Heart right ventricle (tissue), 16 donors: ENCODE measurements around the gene HOXC10. TPM values are rescaled to one million over a fixed set of nuclear protein-coding genes. Genes with fewer than 3 reads are reported as not detected.

Source experiments
- ATAC-seq, 8 donors: fragments of 200-7000 bp; cut with Tn5 transposase; one replicate each; pipeline ENCODE4 v1.9.1; 2020; ENCODE audit warnings: mild to moderate bottlenecking in 8 of 8, moderate library complexity in 8 of 8, moderate number of reproducible peaks in 1 of 8
- DNase-seq, 2 donors: peaks; one replicate each; pipeline ENCODE4 v3.0.0-alpha.2; 2020
- H3K27ac ChIP-seq, 10 donors: fragments of 200-600 bp; sonication (generic) in 2 of 10; one replicate each; pipeline versions ENCODE4 v1.5.0 to v1.8.0; 2020 to 2022; ENCODE audit warnings: mild to moderate bottlenecking in 3 of 10
- H3K27me3 ChIP-seq, 7 donors: fragments of 200-600 bp; one replicate each; pipeline ENCODE4 v1.8.0; 2021 to 2022; ENCODE audit warnings: mild to moderate bottlenecking in 2 of 7
- H3K36me3 ChIP-seq, 9 donors: fragments of 200-600 bp; sonication (generic) in 1 of 9; one replicate each; pipeline versions ENCODE4 v1.5.0 to v1.8.0; 2020 to 2022; ENCODE audit warnings: mild to moderate bottlenecking in 2 of 9
- H3K4me1 ChIP-seq, 9 donors: fragments of 200-600 bp; sonication (generic) in 1 of 9; one replicate each; pipeline versions ENCODE4 v1.5.0 to v1.8.0; 2020 to 2022; ENCODE audit warnings: mild to moderate bottlenecking in 4 of 9
- H3K4me3 ChIP-seq, 10 donors: fragments of 200-600 bp; sonication (generic) in 2 of 10; one replicate each; pipeline versions ENCODE4 v1.5.0 to v1.8.0; 2020 to 2022; ENCODE audit warnings: mild to moderate bottlenecking in 7 of 10, moderate library complexity in 2 of 10
- H3K9me3 ChIP-seq, 11 donors: fragments of 200-600 bp in 10 of 11; sonication (generic) in 2 of 11; one replicate each; pipeline versions ENCODE4 v1.5.0 to v1.8.0; 2013 to 2022; ENCODE audit warnings: mild to moderate bottlenecking in 2 of 11, control low read depth in 1 of 11, moderate library complexity in 1 of 11
- WGBS, 2 donors: extraction: QIAGEN DNeasy Blood & Tissue Kit; methylation state at CpG; one replicate each; pipeline ENCODE4 v1.1.7; 2013; ENCODE audit warnings: inconsistent platforms in 1 of 2; 5-methylcytosine and 5-hydroxymethylcytosine counted together
- intact Hi-C, 10 donors: fragments of 100-400 bp; cut with DNase I; formaldehyde crosslinking; loops; one replicate each; pipeline versions ENCODE4 v1.11.1 to v1.14.2; 2022
- polyA plus RNA-seq, 2 donors: library from polyadenylated mRNA; stranded (reverse); fragments of 200-250 nt; gene quantifications; one replicate each; pipeline ENCODE4 v1.2.3, GENCODE V29; 2013
- total RNA-seq, 10 donors: library from RNA; stranded (reverse); fragmentation: NEBNext Ultra II Directional in 3 of 10; extraction: Animal tissue kit (Norgen Biotek cat#: 25700) in 3 of 10; gene quantifications; one replicate each; pipeline versions ENCODE4 v1.2.1 to v1.2.4, GENCODE V29; 2021 to 2023
- TF ChIP-seq, protein P1 (sequence below), 9 donors: fragments of 200-600 bp; sonication (generic) in 2 of 9; IDR thresholded peaks; one replicate each; pipeline versions ENCODE4 v1.5.0 to v1.8.0; 2021 to 2022; ENCODE audit warnings: antibody characterized with exemption in 9 of 9, mild to moderate bottlenecking in 5 of 9, moderate library complexity in 1 of 9
- donor health status: Arrhythmogenic right ventricular cardiomyopathy.
- donor health status: ischemic (EF 13 %, LVEDD 7.1; RV severe dilation, severe dysfunction).
- donor health status: healthy with polysubstance abuse.
- donor health status: DM: no; HTN: yes; CAD: no.
- donor health status: DM: no; HTN: no; CAD: no.
- donor health status: ischemic (EF 25% LVEDD 6.9; RV normal size, moderate dysfunction).
- donor health status: ischemic (EF 25% LVEDD 5.7; RV mildly dilated, moderate dysfunction).
- donor health status: healthy.
- donor health status: DM: yes; HTN: yes; CAD: no.
- donor health status: Ischemic cardiomyopathy.
- donor health status: ischemic (EF 35%, LVEDD 5.7; RV mildly dilated, moderate dysfunction).
- donor health status: nonischemic (EF 11% LVEDD 7.7; RV severe dilation, severe dysfunction).
- donor health status: DM: yes; HTN: yes; CAD: no.
- donor health status: PGD.
- donor health status: ischemic (EF 29% LVEDD 5.4; RV normal size, mild dysfunction).
- donor health status: nonischemic (EF 23%, LVEDD 6.1; RV moderate dilation, normal function).

The HOXC10 gene
- total and polyA plus RNA-seq, 12 donors = not detected

DNA sequence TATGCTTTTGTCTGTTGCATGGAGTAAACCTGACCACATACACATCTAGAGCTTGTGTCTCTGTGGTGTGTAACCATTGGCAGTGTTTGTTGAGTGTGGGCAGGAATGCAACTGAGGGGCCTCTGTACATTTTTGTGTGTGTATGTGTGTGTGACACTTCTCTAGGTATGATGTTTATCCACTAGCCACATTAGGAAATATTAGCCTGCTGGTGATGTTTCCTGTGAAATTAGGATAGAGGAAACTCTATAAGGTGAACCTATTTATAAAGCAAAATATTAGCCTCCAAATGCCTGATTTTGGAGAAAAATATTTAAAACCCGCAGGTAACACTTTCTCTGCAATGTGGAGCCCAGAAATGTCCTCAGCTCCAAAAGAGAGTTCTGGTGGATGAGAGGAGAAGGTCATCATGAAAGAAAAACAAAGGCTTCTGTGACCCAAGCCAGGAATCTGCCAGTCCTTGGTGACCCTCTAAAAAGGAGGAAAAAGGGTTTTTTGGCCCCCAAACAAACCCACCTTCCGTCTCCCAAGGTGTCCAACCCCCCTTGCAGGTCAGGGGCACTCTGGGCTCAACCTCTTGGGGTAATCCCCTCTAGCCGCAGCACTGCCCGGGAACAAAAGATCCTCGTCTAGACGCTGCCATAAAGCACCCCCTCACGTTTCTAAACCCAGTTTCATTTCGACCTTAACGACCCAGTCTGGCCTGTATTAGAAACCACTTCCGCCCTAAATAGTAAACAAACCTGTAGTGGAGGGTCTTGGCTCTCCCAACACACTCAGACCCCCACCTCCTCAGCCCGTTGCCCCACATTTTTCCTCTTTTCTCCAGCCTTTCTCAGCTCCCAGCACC, 7.1 kb upstream of the HOXC10 start:
- peaks cover 2 to 28% (median 16%) of the 10 kb centered on the region in 9 donors for H3K4me1 ChIP-seq
- DNase-seq (no peak), ATAC-seq (no peak)
- H3K36me3 ChIP-seq = no peaks in the 10 kb centered on the region
- WGBS, 2 donors = 3 to 6% methylated on average over 11 of the region's 11 CpGs
- peaks cover 64 to 100% (median 98%) of the 10 kb centered on the region in 7 donors for H3K27me3 ChIP-seq
- intact Hi-C loops = no loop called here
- H3K4me3 ChIP-seq = no peak overlapping the region
- no peak overlapping the region for H3K27ac ChIP-seq
- TF ChIP-seq, protein P1, sequence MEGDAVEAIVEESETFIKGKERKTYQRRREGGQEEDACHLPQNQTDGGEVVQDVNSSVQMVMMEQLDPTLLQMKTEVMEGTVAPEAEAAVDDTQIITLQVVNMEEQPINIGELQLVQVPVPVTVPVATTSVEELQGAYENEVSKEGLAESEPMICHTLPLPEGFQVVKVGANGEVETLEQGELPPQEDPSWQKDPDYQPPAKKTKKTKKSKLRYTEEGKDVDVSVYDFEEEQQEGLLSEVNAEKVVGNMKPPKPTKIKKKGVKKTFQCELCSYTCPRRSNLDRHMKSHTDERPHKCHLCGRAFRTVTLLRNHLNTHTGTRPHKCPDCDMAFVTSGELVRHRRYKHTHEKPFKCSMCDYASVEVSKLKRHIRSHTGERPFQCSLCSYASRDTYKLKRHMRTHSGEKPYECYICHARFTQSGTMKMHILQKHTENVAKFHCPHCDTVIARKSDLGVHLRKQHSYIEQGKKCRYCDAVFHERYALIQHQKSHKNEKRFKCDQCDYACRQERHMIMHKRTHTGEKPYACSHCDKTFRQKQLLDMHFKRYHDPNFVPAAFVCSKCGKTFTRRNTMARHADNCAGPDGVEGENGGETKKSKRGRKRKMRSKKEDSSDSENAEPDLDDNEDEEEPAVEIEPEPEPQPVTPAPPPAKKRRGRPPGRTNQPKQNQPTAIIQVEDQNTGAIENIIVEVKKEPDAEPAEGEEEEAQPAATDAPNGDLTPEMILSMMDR (IDR thresholded peaks at IDR 0.05) = no peak
- H3K9me3 ChIP-seq = no peaks in the 10 kb centered on the region

DNA sequence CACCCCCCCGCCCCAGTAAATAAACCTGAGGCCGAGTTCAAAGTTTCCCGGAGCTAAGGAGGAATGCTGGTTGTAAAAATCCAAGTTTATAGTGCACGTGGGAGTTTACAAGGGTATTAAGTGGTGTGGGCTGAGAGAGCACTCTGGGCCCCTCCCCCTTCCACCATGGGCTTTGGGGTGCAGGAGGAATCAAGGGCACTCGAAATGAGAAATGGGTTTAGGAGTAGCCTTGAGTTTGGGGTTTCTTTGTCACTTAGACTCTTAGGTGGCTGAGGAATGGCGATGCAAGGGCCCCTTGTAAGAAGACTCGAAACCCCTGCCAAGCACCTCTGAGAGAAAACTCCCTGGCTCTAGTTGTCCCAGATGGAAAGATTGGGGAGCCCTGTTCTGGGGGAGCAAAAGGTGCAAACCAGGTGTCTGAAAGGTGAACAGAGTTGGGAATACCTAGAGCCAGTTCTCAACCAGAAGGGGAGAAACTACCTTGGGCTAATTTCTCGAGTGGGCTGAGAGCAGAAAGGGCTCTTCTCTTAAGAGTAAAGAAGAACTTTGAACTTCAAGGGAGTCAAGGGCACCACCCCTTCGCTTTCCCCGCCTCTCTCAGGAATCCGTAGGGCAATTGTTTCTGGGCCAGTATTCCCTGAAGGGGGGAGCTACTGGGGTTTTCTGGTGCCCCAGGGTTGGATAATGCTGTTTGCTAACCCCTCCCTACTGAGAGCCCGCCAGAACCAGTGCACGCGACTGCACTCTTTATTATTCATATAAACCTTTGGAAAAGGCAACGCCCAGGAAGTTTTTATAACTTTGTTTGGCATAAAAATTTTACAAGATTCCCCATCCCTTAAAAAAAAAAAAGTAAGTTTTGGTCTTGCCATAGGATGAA, 6.2 kb upstream of the HOXC10 start:
- H3K27ac ChIP-seq = no peak overlapping the region
- WGBS, 2 donors = 6 to 13% methylated on average over 15 of the region's 15 CpGs
- intact Hi-C loops = no loop called here

DNA sequence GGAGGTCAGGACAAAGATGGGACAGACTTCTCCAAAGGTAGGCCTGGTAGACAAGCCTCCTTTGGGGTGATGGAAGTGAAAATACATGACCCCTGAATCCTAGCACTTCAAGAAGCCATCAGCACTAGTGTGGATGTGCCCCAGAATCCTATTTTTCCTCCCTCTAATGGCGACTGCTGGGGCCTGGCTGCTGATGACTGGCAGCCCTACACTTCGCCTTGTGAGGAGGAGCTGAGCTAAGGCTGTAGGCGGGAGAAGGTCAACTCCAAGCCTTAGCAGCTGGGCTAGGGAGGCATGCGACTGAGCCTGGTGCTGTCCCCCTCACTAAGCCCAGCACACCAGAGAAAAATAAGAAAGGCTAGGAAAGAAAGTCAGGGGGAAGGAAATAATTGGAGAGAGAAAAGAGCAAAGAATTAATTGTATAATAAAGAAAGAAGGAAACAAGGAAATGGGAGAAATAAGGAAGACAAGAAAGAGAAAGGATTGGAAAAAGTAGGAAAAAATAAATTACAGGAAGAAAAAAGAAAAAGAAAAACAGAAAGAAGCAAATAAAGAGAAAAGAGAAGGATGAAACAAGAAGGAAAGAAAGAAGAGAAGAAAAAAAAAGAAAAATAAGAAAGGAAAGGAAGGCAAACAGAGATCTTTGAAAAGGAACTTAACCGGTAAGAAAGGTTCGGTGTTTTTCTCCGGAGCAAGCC, 4.7 kb upstream of the HOXC10 start:
- TF ChIP-seq, protein P1 (IDR thresholded peaks at IDR 0.05) = no peak
- peaks cover 53 to 100% (median 98%) of the 10 kb centered on the region in 7 donors for H3K27me3 ChIP-seq
- DNase-seq = no peak
- no peak overlapping the region for H3K27ac ChIP-seq
- ATAC-seq = no peak
- 13 to 15% methylated on average over 7 of the region's 7 CpGs for WGBS, 2 donors
- H3K9me3 ChIP-seq = no peaks in the 10 kb centered on the region
- no peak overlapping the region for H3K4me3 ChIP-seq
- no peaks in the 10 kb centered on the region for H3K36me3 ChIP-seq
- H3K4me1 ChIP-seq = peaks cover 2 to 17% (median 7%) of the 10 kb centered on the region in 9 donors
- intact Hi-C loops = no loop called here

More for the DNA sequence above, 6.2 kb upstream of the HOXC10 start:
- Histone ChIP-seq H3K4me3 (no peak overlapping the region), H3K4me1 (peaks cover 2 to 23% (median 15%) of the 10 kb centered on the region in 9 donors), H3K9me3 (no peaks in the 10 kb centered on the region), H3K36me3 (no peaks in the 10 kb centered on the region), H3K27me3 (peaks cover 62 to 100% (median 98%) of the 10 kb centered on the region in 7 donors)
- TF ChIP-seq, protein P1 (IDR thresholded peaks at IDR 0.05) = no peak
- DNase-seq = no peak
- no peak for ATAC-seq
